Fibroblast of lung (primary cell): ENCODE data around the gene ADGRF5. TPM values are rescaled to one million over a fixed set of nuclear protein-coding genes. Genes with fewer than 3 reads are reported as not detected.

ENCODE experiments used
- DNase-seq, 2 donors: peaks; one replicate each; pipeline versions ENCODE4 v3.0.0 to v3.0.0-alpha.2; 2010; ENCODE audit warnings: low read depth in 2 of 2
- H2AFZ ChIP-seq: 2 replicates; pipeline ENCODE4 v1.5.1; 2012; ENCODE audit warnings: low read length, control low read depth, inconsistent platforms
- H3K27ac ChIP-seq: 2 replicates; pipeline ENCODE4 v1.5.1; 2011; ENCODE audit warnings: low read length, control low read depth; ENCODE audit not compliant: insufficient read depth
- H3K27me3 ChIP-seq: 2 replicates; pipeline ENCODE4 v1.5.1; 2011; ENCODE audit warnings: mild to moderate bottlenecking, low read length; ENCODE audit not compliant: control insufficient read depth, insufficient read depth
- H3K36me3 ChIP-seq: 2 replicates; pipeline ENCODE4 v1.5.1; 2011; ENCODE audit warnings: low read length; ENCODE audit not compliant: control insufficient read depth, insufficient read depth
- H3K4me1 ChIP-seq: 2 replicates; pipeline ENCODE4 v1.5.1; 2011; ENCODE audit warnings: low read length; ENCODE audit not compliant: control insufficient read depth, insufficient read depth; ENCODE audit errors: extremely low read depth
- H3K4me2 ChIP-seq: 2 replicates; pipeline ENCODE4 v1.5.1; 2011; ENCODE audit warnings: low read length, control low read depth; ENCODE audit not compliant: insufficient read depth; ENCODE audit errors: extremely low read depth
- H3K4me3 ChIP-seq, 4 experiments: fragments of 200-600 bp in 1 of 4; sonication (generic) in 1 of 4; replicated peaks in 1 of 4; 2 replicates each; pipeline ENCODE4 v1.5.1; 2011 to 2016; ENCODE audit warnings: low read length in 4 of 4, low read depth in 3 of 4, mild to moderate bottlenecking in 3 of 4, control low read depth in 2 of 4, inconsistent platforms in 1 of 4, mixed read lengths in 1 of 4; ENCODE audit not compliant: insufficient read depth in 1 of 4; ENCODE audit errors: control extremely low read depth in 1 of 4
- H3K79me2 ChIP-seq: 2 replicates; pipeline ENCODE4 v1.5.1; 2012; ENCODE audit warnings: mild to moderate bottlenecking, low read length, inconsistent platforms; ENCODE audit not compliant: control insufficient read depth, insufficient read depth
- H3K9ac ChIP-seq: 2 replicates; pipeline ENCODE4 v1.5.1; 2011; ENCODE audit warnings: mild to moderate bottlenecking, low read length, control low read depth; ENCODE audit not compliant: insufficient read depth
- H3K9me3 ChIP-seq: 2 replicates; pipeline ENCODE4 v1.5.1; 2012; ENCODE audit warnings: low read depth, low read length; ENCODE audit not compliant: control insufficient read depth, insufficient read depth
- H4K20me1 ChIP-seq: 2 replicates; pipeline ENCODE4 v1.5.1; 2011; ENCODE audit warnings: low read length; ENCODE audit not compliant: control insufficient read depth, insufficient read depth; ENCODE audit errors: extremely low read depth
- EZH2 ChIP-seq: IDR thresholded peaks from 2 replicates; pipeline ENCODE4 v1.5.1; 2012; ENCODE audit warnings: low read length, control low read depth, mild to moderate bottlenecking; ENCODE audit errors: missing control alignments
- polyA plus RNA-seq, 2 donors: library from polyadenylated mRNA; depleted of rRNA in 1 of 2; stranded (reverse) in 1 of 2; unstranded in 1 of 2; fragments of >200 nt; gene quantifications; 2 replicates each; pipeline ENCODE4 v1.2.1, GENCODE V29; 2011 to 2012; ENCODE audit warnings: missing spikeins in 1 of 2
- total RNA-seq: library from RNA; depleted of rRNA; stranded (reverse); fragments of >200 nt; gene quantifications from 2 replicates; pipeline ENCODE4 v1.2.1, GENCODE V29; 2014
- TF ChIP-seq, protein P1 (sequence below), 2 donors: IDR thresholded peaks in 1 of 2; conservative IDR thresholded peaks in 1 of 2; 1 replicate in 1 of 2; 2 replicates in 1 of 2; pipeline ENCODE4 v1.5.1; 2011 to 2012; ENCODE audit warnings: low read length in 2 of 2, control low read depth in 1 of 2, inconsistent platforms in 1 of 2, low read depth in 1 of 2, mild to moderate bottlenecking in 1 of 2

The ADGRF5 gene
- total and polyA plus RNA-seq, 2 donors (not counting 1 experiment from before 2014, with no cell fraction given), result under 0.01 to 19.3 TPM

DNA sequence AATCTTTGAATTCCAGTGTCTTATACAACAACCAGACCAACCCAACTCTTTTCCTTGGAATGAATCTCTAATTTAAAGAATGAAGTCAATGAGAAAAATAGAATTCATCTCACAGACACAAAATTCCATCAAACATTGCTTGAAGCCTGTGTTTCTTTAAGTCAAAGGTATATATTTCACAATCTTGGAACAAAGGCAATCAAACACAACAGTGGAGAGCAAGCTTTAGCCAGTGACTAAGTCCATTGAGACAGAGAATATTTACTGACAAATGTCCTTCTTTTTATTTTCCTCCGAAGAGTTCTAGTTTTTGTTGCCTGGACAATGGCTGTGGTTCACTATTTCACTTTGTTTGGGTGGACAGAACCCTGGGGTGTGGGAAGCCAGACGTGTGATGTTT is 92.8 kb downstream of the ADGRF5 start:
- no peak overlapping the region for H3K4me3 ChIP-seq
- H4K20me1 ChIP-seq, result no peaks in the 10 kb centered on the region
- DNase-seq, result no peak
- H3K4me2 ChIP-seq, result no peak overlapping the region
- no peak overlapping the region for H2AFZ ChIP-seq
- H3K4me1 ChIP-seq, result no peaks in the 10 kb centered on the region
- H3K27me3 ChIP-seq, result no peaks in the 10 kb centered on the region
- TF ChIP-seq, protein P1, sequence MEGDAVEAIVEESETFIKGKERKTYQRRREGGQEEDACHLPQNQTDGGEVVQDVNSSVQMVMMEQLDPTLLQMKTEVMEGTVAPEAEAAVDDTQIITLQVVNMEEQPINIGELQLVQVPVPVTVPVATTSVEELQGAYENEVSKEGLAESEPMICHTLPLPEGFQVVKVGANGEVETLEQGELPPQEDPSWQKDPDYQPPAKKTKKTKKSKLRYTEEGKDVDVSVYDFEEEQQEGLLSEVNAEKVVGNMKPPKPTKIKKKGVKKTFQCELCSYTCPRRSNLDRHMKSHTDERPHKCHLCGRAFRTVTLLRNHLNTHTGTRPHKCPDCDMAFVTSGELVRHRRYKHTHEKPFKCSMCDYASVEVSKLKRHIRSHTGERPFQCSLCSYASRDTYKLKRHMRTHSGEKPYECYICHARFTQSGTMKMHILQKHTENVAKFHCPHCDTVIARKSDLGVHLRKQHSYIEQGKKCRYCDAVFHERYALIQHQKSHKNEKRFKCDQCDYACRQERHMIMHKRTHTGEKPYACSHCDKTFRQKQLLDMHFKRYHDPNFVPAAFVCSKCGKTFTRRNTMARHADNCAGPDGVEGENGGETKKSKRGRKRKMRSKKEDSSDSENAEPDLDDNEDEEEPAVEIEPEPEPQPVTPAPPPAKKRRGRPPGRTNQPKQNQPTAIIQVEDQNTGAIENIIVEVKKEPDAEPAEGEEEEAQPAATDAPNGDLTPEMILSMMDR (conservative IDR thresholded peaks at IDR 0.05 in 1 of 2, IDR thresholded peaks at IDR 0.05 in 1 of 2; ENCODE audit: low read depth in 1 of 2, low read length in 2 of 2), result no peak
- TF ChIP-seq EZH2, result no peak
- H3K36me3 ChIP-seq, result no peaks in the 10 kb centered on the region
- H3K79me2 ChIP-seq, result no peaks in the 10 kb centered on the region
- H3K9ac ChIP-seq, result no peak overlapping the region
- no peak overlapping the region for H3K27ac ChIP-seq
- H3K9me3 ChIP-seq, result no peaks in the 10 kb centered on the region

DNA sequence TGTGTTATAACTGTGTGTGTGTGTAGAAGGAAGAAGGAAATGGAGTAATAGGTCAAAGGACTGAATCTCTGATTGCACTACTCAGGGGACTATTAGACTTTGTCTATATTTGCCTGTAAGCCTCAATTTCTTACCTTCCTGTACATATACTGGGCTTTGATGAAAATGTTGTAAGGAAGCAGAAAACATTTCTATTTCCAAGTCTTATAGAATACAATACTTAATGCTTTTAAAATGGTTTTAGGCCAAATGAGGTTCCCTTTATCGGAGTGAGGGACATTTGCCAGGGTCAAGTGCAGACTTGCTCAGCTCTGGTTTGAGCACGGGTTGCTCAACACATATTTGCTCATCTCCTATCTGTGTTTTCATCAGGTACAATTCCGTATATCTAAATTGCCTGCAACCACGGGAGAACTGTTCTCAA is 100.3 kb downstream of the ADGRF5 start:
- no peaks in the 10 kb centered on the region for H3K36me3 ChIP-seq
- no peaks in the 10 kb centered on the region for H4K20me1 ChIP-seq
- no peak overlapping the region for H3K4me3 ChIP-seq
- no peaks in the 10 kb centered on the region for H3K27me3 ChIP-seq
- DNase-seq, result no peak
- H3K9ac ChIP-seq, result no peak overlapping the region
- H2AFZ ChIP-seq, result no peak overlapping the region
- no peaks in the 10 kb centered on the region for H3K4me1 ChIP-seq
- no peak overlapping the region for H3K27ac ChIP-seq
- no peaks in the 10 kb centered on the region for H3K79me2 ChIP-seq
- no peaks in the 10 kb centered on the region for H3K9me3 ChIP-seq
- no peak overlapping the region for H3K4me2 ChIP-seq
- TF ChIP-seq, protein P1 (conservative IDR thresholded peaks at IDR 0.05 in 1 of 2, IDR thresholded peaks at IDR 0.05 in 1 of 2; ENCODE audit: low read depth in 1 of 2, low read length in 2 of 2), result no peak
- no peak for TF ChIP-seq EZH2

DNA sequence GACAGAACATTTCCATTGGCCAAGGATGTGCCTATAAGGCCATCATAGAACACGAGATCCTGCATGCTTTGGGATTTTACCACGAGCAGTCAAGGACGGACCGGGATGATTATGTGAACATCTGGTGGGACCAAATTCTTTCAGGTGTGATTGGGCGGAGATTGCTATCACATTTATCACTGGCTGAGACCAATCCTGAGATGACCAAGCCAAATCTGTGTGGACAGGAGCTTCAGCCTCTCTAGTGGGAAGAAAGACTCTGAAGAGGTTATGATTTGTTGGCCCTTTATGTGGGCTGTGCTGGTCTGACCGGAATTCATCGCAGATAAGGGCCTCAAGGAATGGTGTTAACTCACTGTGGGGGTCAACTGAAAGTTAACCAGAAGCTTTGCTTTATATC is 102.2 kb downstream of the ADGRF5 start:
- TF ChIP-seq, protein P1 (conservative IDR thresholded peaks at IDR 0.05 in 1 of 2, IDR thresholded peaks at IDR 0.05 in 1 of 2; ENCODE audit: low read depth in 1 of 2, low read length in 2 of 2), result no peak
- TF ChIP-seq EZH2, result no peak
- no peaks in the 10 kb centered on the region for H3K9me3 ChIP-seq
- H3K4me1 ChIP-seq, result no peaks in the 10 kb centered on the region
- no peak overlapping the region for H3K4me3 ChIP-seq
- no peaks in the 10 kb centered on the region for H3K27me3 ChIP-seq
- no peak overlapping the region for H2AFZ ChIP-seq
- H3K9ac ChIP-seq, result no peak overlapping the region
- H3K79me2 ChIP-seq, result no peaks in the 10 kb centered on the region
- H3K27ac ChIP-seq, result no peak overlapping the region
- no peak for DNase-seq
- no peaks in the 10 kb centered on the region for H3K36me3 ChIP-seq
- H4K20me1 ChIP-seq, result no peaks in the 10 kb centered on the region
- no peak overlapping the region for H3K4me2 ChIP-seq
